Stimulated activated CD8-positive, alpha-beta memory T cell treated with anti-CD3 and anti-CD28 coated beads, Interleukin-4, amount 100 ng/mL, for 1 hour (primary cell): ENCODE measurements around the gene RBM17.
"Not testable (repeated sequence)": the region's sequence is repeated elsewhere in the genome, so short reads cannot be mapped to it uniquely, and the experiment has no call there.

Experiments used
- DNase-seq, 2 donors: peaks; one replicate each; pipeline ENCODE4 v3.0.0-alpha.2; 2020; ENCODE audit warnings: low read depth in 2 of 2, low spot score in 1 of 2

The RBM17 gene

GRCh38 chr10:6153845-6154244 is 65.0 kb downstream of the RBM17 start:
- DNase-seq, result no peak

GRCh38 chr10:6154566-6154965 is 65.7 kb downstream of the RBM17 start:
- no peak for DNase-seq

GRCh38 chr10:6158276-6158675 is 69.4 kb downstream of the RBM17 start:
- no peak for DNase-seq

- no peak for DNase-seq
Observed at GRCh38 chr10:6161921-6162320, 73.1 kb downstream of the RBM17 start.

GRCh38 chr10:6162589-6163356 is 73.9 kb downstream of the RBM17 start:
- no peak for DNase-seq

- DNase-seq, result peak; percentile 80 to 83
Observed at GRCh38 chr10:6163364-6164270, 74.8 kb downstream of the RBM17 start.

GRCh38 chr10:6164271-6165095 is 75.6 kb downstream of the RBM17 start:
- DNase-seq, result no peak

GRCh38 chr10:6165221-6165725 is 76.4 kb downstream of the RBM17 start:
- DNase-seq, result no peak

- not testable (repeated sequence) for DNase-seq
Observed at GRCh38 chr10:6165933-6166332, 77.1 kb downstream of the RBM17 start.
